IPS-18a (cell line): Measurements from ENCODE around the gene ASPA.

Experiments used
- H3K27ac ChIP-seq: one replicate; pipeline ENCODE4 v1.5.1; 2013; ENCODE audit warnings: low read length
- H3K27me3 ChIP-seq: one replicate; pipeline ENCODE4 v1.6.1; 2013; ENCODE audit warnings: mild to moderate bottlenecking, low read length; ENCODE audit not compliant: control insufficient read depth, insufficient read depth
- H3K36me3 ChIP-seq: one replicate; pipeline ENCODE4 v1.6.1; 2013; ENCODE audit warnings: low read depth, low read length; ENCODE audit not compliant: control insufficient read depth
- H3K4me1 ChIP-seq: one replicate; pipeline ENCODE4 v1.6.1; 2013; ENCODE audit warnings: low read depth, low read length; ENCODE audit not compliant: control insufficient read depth
- H3K4me3 ChIP-seq: one replicate; pipeline ENCODE4 v1.5.1; 2013; ENCODE audit warnings: low read length
- H3K9ac ChIP-seq: one replicate; pipeline ENCODE4 v1.6.1; 2013; ENCODE audit warnings: mild to moderate bottlenecking, low read length, moderate library complexity
- H3K9me3 ChIP-seq: one replicate; pipeline ENCODE4 v1.6.1; 2013; ENCODE audit warnings: low read depth, low read length; ENCODE audit not compliant: control insufficient read depth

The ASPA gene

DNA sequence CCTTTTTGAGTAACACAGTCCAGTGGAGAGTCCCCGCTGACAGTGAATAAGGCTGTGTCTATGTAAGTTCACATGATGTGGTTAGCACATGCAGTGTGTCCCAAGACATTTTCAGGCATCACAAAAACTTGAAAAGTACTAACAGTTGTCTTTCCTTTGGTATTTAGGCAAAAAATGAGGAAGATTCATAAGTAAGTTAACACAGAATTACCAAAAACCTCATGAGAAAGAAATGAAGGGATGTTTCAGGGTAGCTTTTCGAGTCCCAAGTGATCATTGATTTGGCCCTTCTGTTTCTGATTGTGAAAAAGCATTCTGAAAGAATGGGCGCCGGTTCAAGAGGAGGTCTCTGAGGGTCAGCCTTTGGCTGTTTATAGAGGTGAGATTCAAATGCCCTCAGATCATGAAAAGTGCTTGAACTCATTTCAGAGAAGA lies 529 bp upstream of the ASPA start:
- H3K4me1 ChIP-seq = peaks cover 7% of the 10 kb centered on the region
- H3K4me3 ChIP-seq = no peak overlapping the region
- H3K27me3 ChIP-seq = no peaks in the 10 kb centered on the region
- H3K27ac ChIP-seq = no peak overlapping the region
- no peak overlapping the region for H3K9ac ChIP-seq
- no peaks in the 10 kb centered on the region for H3K9me3 ChIP-seq
- H3K36me3 ChIP-seq = no peaks in the 10 kb centered on the region

DNA sequence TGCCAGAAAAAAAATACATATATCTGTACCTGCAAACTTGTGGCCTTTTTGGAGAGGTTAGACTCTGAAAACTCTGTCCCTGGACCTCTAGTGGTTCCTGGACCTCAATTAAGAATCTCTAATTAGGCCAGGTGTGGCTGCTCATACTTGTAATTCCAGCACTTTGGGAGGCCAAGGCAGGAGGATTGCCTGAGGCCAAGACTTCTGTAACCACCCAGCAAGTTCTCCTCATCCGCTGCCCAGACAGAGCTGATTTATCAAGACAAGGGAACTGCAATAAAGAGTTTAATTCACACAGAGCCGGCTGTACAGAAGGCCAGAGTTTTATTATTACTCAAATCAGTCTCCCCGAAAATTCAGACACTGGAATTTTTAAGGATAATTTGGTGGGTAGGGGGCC lies 4.2 kb downstream of the ASPA start:
- Histone ChIP-seq H3K36me3 (no peaks in the 10 kb centered on the region), H3K27me3 (no peaks in the 10 kb centered on the region), H3K27ac (no peak overlapping the region), H3K4me1 (peaks cover 26% of the 10 kb centered on the region), H3K4me3 (no peak overlapping the region), H3K9me3 (no peaks in the 10 kb centered on the region), H3K9ac (no peak overlapping the region)

DNA sequence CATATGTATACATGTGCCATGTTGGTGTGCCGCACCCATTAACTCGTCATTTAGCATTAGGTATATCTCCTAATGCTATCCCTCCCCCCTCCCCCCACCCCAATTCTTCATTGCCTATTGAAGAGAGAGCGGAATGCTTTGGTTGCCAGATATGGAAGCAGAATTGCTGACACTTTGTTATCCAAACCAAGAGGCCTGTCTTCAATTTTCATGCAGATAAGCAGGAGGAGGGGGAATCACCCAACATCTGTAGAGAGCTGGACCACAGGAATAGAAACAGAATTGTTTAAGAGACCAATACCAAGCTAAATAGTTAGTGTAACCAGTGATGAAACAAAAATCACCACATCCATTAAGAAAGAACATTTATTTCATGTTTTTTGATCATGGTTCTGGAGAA lies 7.1 kb downstream of the ASPA start:
- Histone ChIP-seq H3K4me3 (peak overlapping the region; percentile 40), H3K4me1 (peaks cover 29% of the 10 kb centered on the region), H3K27me3 (no peaks in the 10 kb centered on the region)

DNA sequence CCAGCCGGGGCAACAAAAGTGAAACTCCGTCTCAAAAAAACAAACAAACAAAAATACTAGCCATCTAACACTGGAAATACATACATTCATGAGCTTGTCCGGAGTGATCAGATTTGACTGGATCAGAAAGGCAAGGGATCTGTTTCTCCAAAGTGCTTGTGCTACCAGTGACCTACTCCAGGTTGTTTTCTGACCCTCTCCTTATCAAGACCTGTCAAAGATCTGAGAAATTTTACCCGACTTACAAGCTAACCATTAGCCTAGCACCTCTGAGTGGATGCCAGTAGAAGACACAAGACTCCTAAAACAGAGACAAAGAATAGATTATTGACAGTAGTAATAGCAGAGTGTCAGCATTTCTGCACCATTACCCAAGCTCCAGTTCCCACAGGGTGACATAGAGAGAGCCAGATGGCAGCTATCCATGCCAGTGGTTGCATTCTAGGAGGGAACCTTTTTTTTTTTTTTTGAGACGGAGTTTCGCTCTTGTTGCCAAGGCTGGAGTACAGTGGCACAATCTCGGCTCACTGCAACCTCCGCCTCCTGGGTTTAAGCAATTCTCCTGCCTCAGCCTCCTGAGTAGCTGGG lies 9.8 kb downstream of the ASPA start:
- Histone ChIP-seq H3K27me3 (no peaks in the 10 kb centered on the region), H3K9ac (no peak overlapping the region), H3K36me3 (no peaks in the 10 kb centered on the region), H3K9me3 (no peaks in the 10 kb centered on the region), H3K27ac (no peak overlapping the region), H3K4me3 (no peak overlapping the region), H3K4me1 (peaks cover 41% of the 10 kb centered on the region)

More for the DNA sequence above, 7.1 kb downstream of the ASPA start:
- Histone ChIP-seq H3K36me3 (no peaks in the 10 kb centered on the region), H3K9ac (no peak overlapping the region), H3K9me3 (no peaks in the 10 kb centered on the region), H3K27ac (no peak overlapping the region)

DNA sequence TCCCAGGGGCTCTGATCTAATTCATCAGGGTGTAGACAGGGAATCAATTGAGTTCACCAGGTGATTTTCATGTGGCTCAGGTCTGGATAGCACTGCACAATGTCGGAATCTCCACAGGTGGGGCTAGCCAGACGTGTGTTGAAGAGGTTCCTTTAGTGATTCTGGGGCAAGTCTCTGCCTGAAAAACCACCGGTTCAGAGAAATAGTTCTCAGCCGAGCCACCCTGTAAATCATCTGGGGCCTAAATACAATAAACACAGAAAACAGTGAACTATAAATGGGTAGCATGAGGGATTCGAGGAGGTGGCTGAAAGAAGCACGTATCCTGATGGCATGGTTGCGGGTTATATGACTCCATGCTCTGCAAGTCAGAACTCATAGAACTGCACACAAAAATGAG lies 21.3 kb downstream of the ASPA start:
- Histone ChIP-seq H3K9me3 (no peaks in the 10 kb centered on the region), H3K36me3 (no peaks in the 10 kb centered on the region), H3K4me3 (no peak overlapping the region), H3K9ac (no peak overlapping the region), H3K4me1 (peaks cover 5% of the 10 kb centered on the region), H3K27ac (no peak overlapping the region), H3K27me3 (no peaks in the 10 kb centered on the region)

DNA sequence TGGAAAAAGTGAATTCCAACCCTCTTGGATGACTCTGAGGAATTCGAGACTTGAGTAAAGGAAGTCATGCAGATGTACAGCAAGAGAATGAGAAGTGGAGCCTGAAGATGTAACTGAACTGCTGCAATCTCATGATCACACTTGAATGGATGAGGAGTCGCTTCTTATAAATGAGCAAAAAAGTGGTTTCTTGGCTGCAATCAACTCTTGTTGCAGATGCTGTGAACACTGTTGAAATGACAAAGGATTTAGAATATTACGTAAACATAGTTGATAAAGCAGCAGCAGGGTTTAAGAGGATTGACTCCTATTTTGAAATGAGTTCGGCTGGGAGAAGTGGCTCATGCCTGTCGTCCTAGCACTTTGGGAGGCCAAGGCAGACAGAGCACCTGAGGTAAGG lies 25.5 kb downstream of the ASPA start:
- Histone ChIP-seq H3K9me3 (no peaks in the 10 kb centered on the region), H3K36me3 (no peaks in the 10 kb centered on the region), H3K4me3 (no peak overlapping the region), H3K27me3 (no peaks in the 10 kb centered on the region), H3K9ac (no peak overlapping the region), H3K4me1 (peaks cover 5% of the 10 kb centered on the region), H3K27ac (no peak overlapping the region)

DNA sequence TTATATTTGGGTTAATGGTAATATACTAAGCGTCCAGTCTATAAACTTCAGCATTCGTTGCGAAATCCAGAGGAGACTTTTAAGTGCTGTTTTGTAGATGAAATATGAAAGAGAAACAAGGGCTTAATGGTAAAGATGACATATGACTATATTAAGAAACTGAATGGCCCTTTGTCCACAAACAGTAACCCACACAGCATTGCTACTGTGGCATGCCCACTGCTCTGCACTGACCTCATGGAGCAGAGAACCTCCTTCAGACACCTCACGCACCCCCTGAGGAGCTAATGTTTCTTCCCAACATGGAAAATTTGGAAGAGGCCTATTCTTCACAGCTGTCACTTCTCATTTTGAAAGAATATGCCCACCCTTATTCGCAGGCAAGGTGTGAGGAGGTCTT lies 26.7 kb downstream of the ASPA start:
- H3K9me3 ChIP-seq = no peaks in the 10 kb centered on the region
- H3K4me3 ChIP-seq = no peak overlapping the region
- no peak overlapping the region for H3K27ac ChIP-seq
- H3K36me3 ChIP-seq = no peaks in the 10 kb centered on the region
- no peak overlapping the region for H3K9ac ChIP-seq
- no peaks in the 10 kb centered on the region for H3K27me3 ChIP-seq
- H3K4me1 ChIP-seq = peaks cover 5% of the 10 kb centered on the region

DNA sequence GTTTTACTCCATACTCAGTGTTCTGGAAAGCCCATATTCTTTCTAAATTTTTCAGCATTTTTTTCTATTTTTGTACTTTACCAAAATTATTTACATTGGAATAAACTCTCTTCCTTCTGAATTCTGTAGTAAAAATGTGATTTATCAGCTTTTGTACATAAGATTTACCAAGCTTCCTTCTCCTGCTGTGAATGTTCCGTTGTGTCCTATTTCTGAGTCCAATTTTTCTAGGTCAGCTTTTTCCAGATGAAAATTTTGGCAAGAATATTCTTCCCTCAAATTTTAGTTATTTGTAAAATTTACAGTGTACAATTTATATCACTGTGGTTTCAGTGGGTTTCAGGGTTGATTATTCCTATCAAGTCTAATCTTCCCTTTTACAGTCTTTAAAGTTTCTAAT lies 27.5 kb downstream of the ASPA start:
- Histone ChIP-seq H3K4me1 (no peaks in the 10 kb centered on the region), H3K4me3 (no peak overlapping the region), H3K27me3 (no peaks in the 10 kb centered on the region), H3K36me3 (no peaks in the 10 kb centered on the region), H3K27ac (no peak overlapping the region), H3K9ac (no peak overlapping the region), H3K9me3 (no peaks in the 10 kb centered on the region)

DNA sequence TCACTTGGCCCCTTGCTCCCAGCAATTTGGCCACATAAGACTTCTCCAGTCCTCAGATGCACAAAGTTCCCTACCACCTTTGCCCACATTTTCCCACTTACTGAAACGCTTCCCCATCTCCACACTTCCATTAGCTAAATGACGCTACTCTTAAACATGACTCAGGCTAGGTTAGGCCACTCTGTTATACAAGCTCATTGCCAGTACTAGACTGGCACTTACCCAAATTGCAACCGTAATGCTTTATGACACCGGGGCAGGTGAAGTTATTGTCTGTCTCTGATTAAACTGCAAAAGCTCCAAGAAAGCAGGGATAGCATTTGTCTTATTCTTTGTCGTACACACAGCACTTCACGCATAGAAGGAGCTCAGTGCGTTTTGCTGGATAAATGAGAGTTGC lies 29.2 kb downstream of the ASPA start:
- Histone ChIP-seq H3K36me3 (no peaks in the 10 kb centered on the region), H3K9ac (no peak overlapping the region), H3K27ac (no peak overlapping the region), H3K9me3 (no peaks in the 10 kb centered on the region), H3K4me3 (no peak overlapping the region), H3K27me3 (no peaks in the 10 kb centered on the region), H3K4me1 (peaks cover under 1% of the 10 kb centered on the region)

DNA sequence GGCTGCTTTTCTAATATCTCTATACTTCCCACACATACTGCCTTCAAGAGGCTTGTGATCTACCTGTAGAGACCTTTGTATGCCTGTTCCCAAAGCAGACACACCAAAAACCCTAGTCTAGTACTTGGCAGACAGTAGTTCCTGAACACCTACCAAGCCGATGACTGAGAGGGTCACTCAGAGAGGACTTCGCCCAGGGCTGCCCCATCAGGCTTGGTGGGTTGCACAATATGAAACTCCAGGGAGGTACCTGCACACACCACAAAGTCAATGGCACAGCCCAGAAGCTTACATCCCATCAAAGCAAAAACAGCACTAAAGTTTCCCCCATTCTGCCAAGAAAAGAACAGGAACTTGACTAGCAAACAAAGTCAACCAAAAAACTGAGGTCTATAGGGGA lies 30.3 kb downstream of the ASPA start:
- no peak overlapping the region for H3K9ac ChIP-seq
- peaks cover 4% of the 10 kb centered on the region for H3K27me3 ChIP-seq
- H3K9me3 ChIP-seq = no peaks in the 10 kb centered on the region
- no peaks in the 10 kb centered on the region for H3K36me3 ChIP-seq
- no peak overlapping the region for H3K27ac ChIP-seq
- H3K4me1 ChIP-seq = peaks cover 8% of the 10 kb centered on the region
- no peak overlapping the region for H3K4me3 ChIP-seq

DNA sequence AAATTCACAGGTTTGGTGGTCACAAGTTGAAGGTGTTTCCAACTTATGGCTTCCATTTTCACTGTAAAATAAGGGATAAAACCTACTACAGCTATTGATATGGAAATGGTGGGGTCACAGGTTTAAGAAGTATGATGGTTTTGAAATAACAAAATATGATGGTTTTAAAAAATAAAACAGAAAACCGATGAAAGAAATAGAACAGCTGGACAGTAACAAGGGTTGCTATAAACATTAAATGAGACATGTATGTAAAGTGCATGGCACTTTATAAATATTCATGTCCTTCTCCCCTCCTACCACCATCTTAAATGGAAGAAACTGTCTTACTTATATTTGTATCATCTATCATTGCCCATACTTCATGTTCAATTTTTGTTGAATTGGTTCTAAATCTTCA lies 31.3 kb downstream of the ASPA start:
- Histone ChIP-seq H3K4me1 (peaks cover 14% of the 10 kb centered on the region), H3K4me3 (no peak overlapping the region), H3K27ac (no peak overlapping the region), H3K9ac (no peak overlapping the region), H3K9me3 (no peaks in the 10 kb centered on the region), H3K36me3 (no peaks in the 10 kb centered on the region), H3K27me3 (peaks cover 14% of the 10 kb centered on the region)

DNA sequence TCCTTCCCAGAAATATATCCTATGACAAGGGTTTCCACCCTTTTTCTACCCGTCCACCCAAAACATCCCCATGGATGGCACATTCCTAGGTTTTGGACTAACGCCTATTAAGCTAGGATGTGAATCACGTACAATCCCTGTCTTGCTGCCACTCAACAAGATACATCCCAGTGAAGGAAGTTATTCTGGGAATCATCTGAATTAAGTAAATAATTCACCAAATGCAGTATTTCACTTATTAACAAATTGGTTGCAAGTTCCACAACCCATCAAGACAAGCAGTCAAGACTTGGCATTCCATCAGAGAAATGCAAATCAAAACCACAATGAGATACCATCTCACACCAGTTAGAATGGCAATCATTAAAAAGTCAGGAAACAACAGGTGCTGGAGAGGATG lies 32.1 kb downstream of the ASPA start:
- peaks cover 22% of the 10 kb centered on the region for H3K4me1 ChIP-seq
- no peaks in the 10 kb centered on the region for H3K9me3 ChIP-seq
- no peak overlapping the region for H3K9ac ChIP-seq
- peaks cover 21% of the 10 kb centered on the region for H3K27me3 ChIP-seq
- H3K36me3 ChIP-seq = no peaks in the 10 kb centered on the region
- H3K27ac ChIP-seq = no peak overlapping the region
- no peak overlapping the region for H3K4me3 ChIP-seq
